Measurements from ENCODE around the gene SLC36A4. TPM values are rescaled to one million over a fixed set of nuclear protein-coding genes. Genes with fewer than 3 reads are reported as not detected.
A peak's percentile ranks its signal among the peaks of the same experiment; 100 is the strongest.

SLC36A4 gene
- total and polyA plus RNA-seq, 2 of the 4 experiments (the other 2 are of a cell fraction), result 9.2 to 13.1 TPM

- H3K9me1 ChIP-seq (ENCODE audit: insufficient read depth, low read length), result peaks cover 3% of the 10 kb centered on the region; the same call in 1 of the 2 replicates
- H3K4ac ChIP-seq (ENCODE audit: low read depth, low read length), result peak overlapping the region; percentile 52; the same call in 1 of the 2 replicates
- H2BK15ac ChIP-seq (ENCODE audit: low read depth, low read length), result peak overlapping the region; percentile 65; the same call in 1 of the 3 replicates
- no peak overlapping the region for H3K4me3 ChIP-seq (ENCODE audit: insufficient read depth, low read depth, low read length)
- H3K27ac ChIP-seq (ENCODE audit: insufficient read depth, low read length), result no peak overlapping the region; the same call in none of the 2 replicates
- H2BK20ac ChIP-seq (ENCODE audit: low read depth, low read length), result peak overlapping the region; percentile 55
- peak overlapping the region; percentile 59; the same call in 1 of the 2 replicates for H4K5ac ChIP-seq (ENCODE audit: low read depth, low read length)
- intact Hi-C loops (cut with micrococcal nuclease), result loop anchor here (5.0 kb wide), 1 partner anchor 76 kb away; no protein-coding TSS in a partner anchor
- H3K23ac ChIP-seq (ENCODE audit: low read depth, low read length), result peak overlapping the region; percentile 85; the same call in 1 of the 2 replicates
- CTCF ChIA-PET, result interaction anchor here (0.7 kb wide), 1 partner anchor 62 kb away, joined by 3 read pairs; no protein-coding TSS in a partner anchor
- WGBS, 2 experiments (ENCODE audit: extremely low coverage in 2 of 2, insufficient read length in 1 of 2), result no CpG with 5 or more reads among the region's 4 CpGs
- H2BK5ac ChIP-seq (ENCODE audit: low read depth, low read length, poor library complexity, severe bottlenecking), result peak overlapping the region; percentile 59
- no TSS peak for BruUV-seq (replicated peaks)
- POLR2A ChIA-PET (ENCODE audit: unreplicated experiment), result no interaction called here
- H2AK5ac ChIP-seq (ENCODE audit: low read depth, low read length), result no peak overlapping the region
- H3K9ac ChIP-seq (ENCODE audit: low read depth, low read length), result no peak overlapping the region; the same call in 1 of the 2 replicates
- H3K56ac ChIP-seq (ENCODE audit: extremely low read depth, insufficient read depth, low read length), result peak overlapping the region; percentile 33; the same call in 1 of the 2 replicates
- peak overlapping the region; percentile 68; the same call in 1 of the 2 replicates for H4K91ac ChIP-seq (ENCODE audit: insufficient read depth, low read depth, low read length)
- H3K4me2 ChIP-seq (ENCODE audit: low read depth, low read length), result peak overlapping the region; percentile 74; the same call in 1 of the 2 replicates
- no peaks in the 10 kb centered on the region for H3K36me3 ChIP-seq (ENCODE audit: control insufficient read depth, insufficient read depth, low read length)
- no peaks in the 10 kb centered on the region for H4K20me1 ChIP-seq (ENCODE audit: insufficient read depth, low read length)
- DNase-seq, result peak; percentile 82
- peak; percentile 88 for ATAC-seq (ENCODE audit: low read depth)
- peak overlapping the region; percentile 44; the same call in 1 of the 2 replicates for H3K18ac ChIP-seq (ENCODE audit: low read depth, low read length)
- no peak; the same call in none of the 2 replicates for TF ChIP-seq BHLHE40 (IDR thresholded peaks at IDR 0.05; ENCODE audit: low read depth, low read length)
- no peak for TF ChIP-seq SMC3 (IDR thresholded peaks at IDR 0.05; ENCODE audit: low read depth, low read length)
- TF ChIP-seq CEBPB (IDR thresholded peaks at IDR 0.05; ENCODE audit: low read depth, low read length), result peak; percentile 77
- TF ChIP-seq CTCF (conservative IDR thresholded peaks at IDR 0.05; ENCODE audit: low read depth, low read length), result 0 out of 2 replicates have a peak, but pooled peaks have one; percentile 4
- TF ChIP-seq RCOR1 (IDR thresholded peaks at IDR 0.05; ENCODE audit: insufficient replicate concordance, low read length), result no peak
- peak; percentile 35; the same call in 1 of the 2 replicates for TF ChIP-seq FOS (IDR thresholded peaks at IDR 0.05; ENCODE audit: low read depth, low read length)
- TF ChIP-seq CHD1 (IDR thresholded peaks at IDR 0.05; ENCODE audit: low read depth, low read length), result no peak
- no peak for TF ChIP-seq RAD21 (IDR thresholded peaks at IDR 0.05; ENCODE audit: low read length)
- TF ChIP-seq NFE2L2 (IDR thresholded peaks at IDR 0.05; ENCODE audit: low read depth, low read length), result no peak
- no peaks in the 10 kb centered on the region for H3K27me3 ChIP-seq (ENCODE audit: control insufficient read depth, insufficient read depth, low read length)
- peak overlapping the region; percentile 86 for H2BK120ac ChIP-seq (ENCODE audit: low read depth, low read length)
- no peaks in the 10 kb centered on the region for H3K9me3 ChIP-seq (ENCODE audit: control insufficient read depth, insufficient read depth, low read length)
- dilution Hi-C loops (cut with HindIII; ENCODE audit: low sequenced_read_pairs, unreplicated experiment), result no loop called here
- H3K14ac ChIP-seq (replicated peaks; ENCODE audit: low read depth, low read length), result no peak overlapping the region; the same call in 1 of the 2 replicates
- H3K4me1 ChIP-seq (ENCODE audit: control insufficient read depth, insufficient read depth, low read length), result peaks cover 8% of the 10 kb centered on the region
- in situ Hi-C loops (cut with MboI; ENCODE audit: low sequenced_read_pairs), result no loop called here
- H2AFZ ChIP-seq (replicated peaks; ENCODE audit: low read length, poor library complexity), result no peak overlapping the region
- H3K79me1 ChIP-seq (ENCODE audit: low read depth in 1 of 2, low read length in 2 of 2), result 0 out of 4 replicates have a peak, but pooled peaks cover 0 to 3% of the 10 kb centered on the region in 2 experiments
- no peak overlapping the region for H2AK9ac ChIP-seq (replicated peaks; ENCODE audit: low read depth, low read length, poor library complexity)
- H4K8ac ChIP-seq (ENCODE audit: low read depth in 2 of 2, low read length in 2 of 2), result peak overlapping the region in 1 of 2 experiments; percentile 77; a peak in 2 of 4 replicates
These were observed 64.2 kb downstream of the SLC36A4 start for GRCh38 chr11:93133488-93134109.

All from IMR-90 (cell line).